Measurements from ENCODE around the gene FAM222A. TPM values are rescaled to one million over a fixed set of nuclear protein-coding genes. Genes with fewer than 3 reads are reported as not detected.

Gene FAM222A
- total RNA-seq, 1 donor from 2014 or later = 1.5 TPM

DNA sequence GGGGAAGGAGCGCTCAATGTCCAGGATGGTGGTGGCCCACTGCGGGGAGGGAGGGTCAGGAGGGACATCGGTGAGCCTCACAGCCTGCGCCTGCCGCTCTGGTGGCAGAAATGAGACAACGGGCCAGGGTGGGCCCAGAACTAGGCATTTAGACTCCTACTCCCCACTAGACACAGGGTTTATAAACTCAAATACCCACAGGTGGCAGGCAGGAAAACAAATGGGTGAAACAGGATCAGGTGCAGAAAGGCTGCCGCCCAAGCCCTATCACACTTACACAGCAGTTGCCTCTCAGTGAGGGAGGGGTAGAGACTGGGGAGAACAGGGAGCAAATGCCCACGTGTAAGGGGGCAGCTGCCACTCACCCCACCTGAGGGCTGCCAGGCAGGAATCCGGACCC is 73.2 kb downstream of the FAM222A start:
- H3K27ac Mint-ChIP-seq (ENCODE audit: unreplicated experiment) = no peak overlapping the region
- no peaks in the 10 kb centered on the region for H3K36me3 Mint-ChIP-seq (ENCODE audit: unreplicated experiment)
- TF ChIP-seq, protein P1, sequence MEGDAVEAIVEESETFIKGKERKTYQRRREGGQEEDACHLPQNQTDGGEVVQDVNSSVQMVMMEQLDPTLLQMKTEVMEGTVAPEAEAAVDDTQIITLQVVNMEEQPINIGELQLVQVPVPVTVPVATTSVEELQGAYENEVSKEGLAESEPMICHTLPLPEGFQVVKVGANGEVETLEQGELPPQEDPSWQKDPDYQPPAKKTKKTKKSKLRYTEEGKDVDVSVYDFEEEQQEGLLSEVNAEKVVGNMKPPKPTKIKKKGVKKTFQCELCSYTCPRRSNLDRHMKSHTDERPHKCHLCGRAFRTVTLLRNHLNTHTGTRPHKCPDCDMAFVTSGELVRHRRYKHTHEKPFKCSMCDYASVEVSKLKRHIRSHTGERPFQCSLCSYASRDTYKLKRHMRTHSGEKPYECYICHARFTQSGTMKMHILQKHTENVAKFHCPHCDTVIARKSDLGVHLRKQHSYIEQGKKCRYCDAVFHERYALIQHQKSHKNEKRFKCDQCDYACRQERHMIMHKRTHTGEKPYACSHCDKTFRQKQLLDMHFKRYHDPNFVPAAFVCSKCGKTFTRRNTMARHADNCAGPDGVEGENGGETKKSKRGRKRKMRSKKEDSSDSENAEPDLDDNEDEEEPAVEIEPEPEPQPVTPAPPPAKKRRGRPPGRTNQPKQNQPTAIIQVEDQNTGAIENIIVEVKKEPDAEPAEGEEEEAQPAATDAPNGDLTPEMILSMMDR (IDR thresholded peaks at IDR 0.05) = no peak

DNA sequence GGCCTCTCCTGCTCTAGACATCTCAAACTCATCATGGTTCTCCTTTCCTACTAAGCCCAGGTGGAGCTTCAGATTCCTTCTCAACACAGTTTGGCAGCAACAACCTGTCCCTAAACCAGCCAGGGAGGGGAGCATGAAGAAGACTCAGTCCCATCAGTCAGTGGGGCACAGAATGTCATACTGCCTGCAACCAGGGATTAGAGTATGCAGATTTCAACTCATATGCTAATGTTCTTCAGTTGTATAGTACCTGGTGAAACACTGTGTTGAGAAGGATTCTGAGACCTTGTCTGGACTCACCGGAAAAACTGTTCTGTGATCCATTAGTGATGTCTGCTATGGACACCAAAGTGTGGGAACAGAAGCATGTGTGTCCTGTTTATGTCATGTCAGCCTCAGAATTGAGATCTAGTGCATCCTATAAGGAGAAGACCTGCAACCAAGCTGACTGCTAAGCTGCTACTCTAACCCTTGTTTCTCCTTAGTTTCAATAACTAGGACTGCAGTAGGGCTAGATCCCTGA is 76.0 kb downstream of the FAM222A start:
- H3K9me3 Mint-ChIP-seq (ENCODE audit: unreplicated experiment) = no peaks in the 10 kb centered on the region
- TF ChIP-seq, protein P1 (IDR thresholded peaks at IDR 0.05) = no peak
- H3K36me3 Mint-ChIP-seq (ENCODE audit: unreplicated experiment) = no peaks in the 10 kb centered on the region
- no peak for DNase-seq (ENCODE audit: extremely low spot score, unreplicated experiment)
- no peaks in the 10 kb centered on the region for H3K4me1 Mint-ChIP-seq (ENCODE audit: unreplicated experiment)
- H3K27ac Mint-ChIP-seq (ENCODE audit: unreplicated experiment) = no peak overlapping the region
- H3K4me3 Mint-ChIP-seq (ENCODE audit: unreplicated experiment) = no peak overlapping the region
- H3K27me3 Mint-ChIP-seq (ENCODE audit: unreplicated experiment) = peaks cover 10% of the 10 kb centered on the region

More for the DNA sequence above, 73.2 kb downstream of the FAM222A start:
- no peak for DNase-seq (ENCODE audit: extremely low spot score, unreplicated experiment)
- no peaks in the 10 kb centered on the region for H3K9me3 Mint-ChIP-seq (ENCODE audit: unreplicated experiment)
- no peak overlapping the region for H3K4me3 Mint-ChIP-seq (ENCODE audit: unreplicated experiment)
- peaks cover 2% of the 10 kb centered on the region for H3K27me3 Mint-ChIP-seq (ENCODE audit: unreplicated experiment)
- no peaks in the 10 kb centered on the region for H3K4me1 Mint-ChIP-seq (ENCODE audit: unreplicated experiment)

DNA sequence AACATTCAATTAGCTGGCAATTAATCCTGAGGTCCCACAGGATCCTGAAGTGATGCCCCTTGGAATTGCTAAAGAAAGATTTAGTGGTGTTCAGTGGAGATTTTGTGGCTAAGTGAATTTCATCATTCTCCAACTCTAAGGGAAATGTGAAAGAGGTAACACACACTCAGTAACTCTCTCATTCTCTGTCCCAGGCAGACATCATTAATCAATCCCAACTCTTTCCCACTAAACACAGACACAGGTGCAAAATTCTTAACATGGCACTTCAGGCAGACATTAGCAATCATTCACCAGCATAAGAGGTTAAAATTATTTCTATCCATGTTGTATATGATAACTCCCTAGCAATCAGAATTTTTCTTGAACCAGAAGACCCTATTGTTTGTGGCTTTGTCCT is 79.4 kb downstream of the FAM222A start:
- H3K27me3 Mint-ChIP-seq (ENCODE audit: unreplicated experiment) = peaks cover 18% of the 10 kb centered on the region
- no peak overlapping the region for H3K27ac Mint-ChIP-seq (ENCODE audit: unreplicated experiment)
- no peaks in the 10 kb centered on the region for H3K36me3 Mint-ChIP-seq (ENCODE audit: unreplicated experiment)
- H3K4me3 Mint-ChIP-seq (ENCODE audit: unreplicated experiment) = no peak overlapping the region
- no peaks in the 10 kb centered on the region for H3K9me3 Mint-ChIP-seq (ENCODE audit: unreplicated experiment)
- H3K4me1 Mint-ChIP-seq (ENCODE audit: unreplicated experiment) = no peaks in the 10 kb centered on the region
- TF ChIP-seq, protein P1 (IDR thresholded peaks at IDR 0.05) = no peak
- no peak for DNase-seq (ENCODE audit: extremely low spot score, unreplicated experiment)

DNA sequence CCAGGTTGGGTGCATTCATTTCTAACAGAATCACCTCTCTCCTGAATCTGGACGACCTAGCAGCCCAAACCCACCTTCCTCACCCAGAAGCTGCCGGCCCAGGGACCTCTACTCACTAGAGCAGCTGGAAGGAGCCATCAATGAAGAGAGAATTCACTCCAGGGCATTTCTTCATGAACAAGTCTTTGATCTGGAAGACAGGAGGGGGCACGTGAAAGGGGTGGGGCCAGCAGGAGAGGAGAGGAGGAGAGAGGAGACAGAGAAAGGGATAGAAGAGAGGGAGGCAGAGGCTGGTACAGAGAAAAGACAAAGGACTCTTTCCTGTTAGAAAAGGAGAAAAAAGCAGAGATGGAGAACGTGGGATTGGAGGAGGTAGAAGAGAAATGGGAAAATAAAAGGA is 79.8 kb downstream of the FAM222A start:
- Mint-ChIP-seq H3K4me1 (ENCODE audit: unreplicated experiment) (no peaks in the 10 kb centered on the region), H3K4me3 (ENCODE audit: unreplicated experiment) (no peak overlapping the region), H3K27ac (ENCODE audit: unreplicated experiment) (no peak overlapping the region), H3K36me3 (ENCODE audit: unreplicated experiment) (no peaks in the 10 kb centered on the region), H3K9me3 (ENCODE audit: unreplicated experiment) (no peaks in the 10 kb centered on the region), H3K27me3 (ENCODE audit: unreplicated experiment) (peaks cover 18% of the 10 kb centered on the region)
- TF ChIP-seq, protein P1 (IDR thresholded peaks at IDR 0.05) = no peak
- no peak for DNase-seq (ENCODE audit: extremely low spot score, unreplicated experiment)

DNA sequence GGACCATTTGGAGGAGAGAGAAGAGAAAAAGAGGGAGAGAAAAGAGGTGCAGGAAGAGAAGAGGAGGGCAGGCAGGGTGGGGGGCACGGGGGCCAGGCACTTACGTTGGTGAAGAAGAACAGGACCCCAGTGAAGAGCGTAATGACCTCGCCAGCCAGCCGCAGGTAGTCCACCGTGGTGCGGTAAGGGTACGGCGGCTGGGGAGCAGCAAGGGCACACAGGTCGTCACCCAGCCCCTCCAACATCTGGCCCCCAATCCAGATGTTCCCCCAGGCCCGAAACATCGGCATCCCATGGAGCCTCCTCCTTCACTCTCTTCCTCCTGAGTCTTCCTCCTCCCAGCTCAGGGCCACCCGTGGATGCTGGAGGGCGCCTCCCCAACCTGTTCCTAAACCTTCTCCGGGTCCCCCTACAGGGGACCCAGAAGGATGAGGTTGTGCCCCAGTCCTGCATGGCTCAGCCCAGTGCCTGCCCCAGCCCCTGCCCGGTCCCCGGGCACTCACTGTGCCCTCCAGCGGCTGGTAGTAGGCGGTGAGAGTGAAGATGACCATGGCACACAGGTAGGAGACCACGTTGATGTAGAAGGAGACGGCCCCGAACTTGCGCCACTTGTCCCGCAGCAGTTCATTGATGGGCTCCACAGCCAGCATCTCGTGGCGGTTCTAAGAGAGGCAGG is 80.3 kb downstream of the FAM222A start:
- Mint-ChIP-seq H3K36me3 (ENCODE audit: unreplicated experiment) (no peaks in the 10 kb centered on the region), H3K27ac (ENCODE audit: unreplicated experiment) (no peak overlapping the region), H3K4me3 (ENCODE audit: unreplicated experiment) (no peak overlapping the region), H3K4me1 (ENCODE audit: unreplicated experiment) (no peaks in the 10 kb centered on the region), H3K27me3 (ENCODE audit: unreplicated experiment) (peaks cover 17% of the 10 kb centered on the region), H3K9me3 (ENCODE audit: unreplicated experiment) (no peaks in the 10 kb centered on the region)
- DNase-seq (ENCODE audit: extremely low spot score, unreplicated experiment) = no peak
- TF ChIP-seq, protein P1 (IDR thresholded peaks at IDR 0.05) = no peak
